Caco-2 (cell line): ENCODE data around the gene KCNK4. TPM values are rescaled to one million over a fixed set of nuclear protein-coding genes. Genes with fewer than 3 reads are reported as not detected.

Experiments
- BruUV-seq: library from RNA; stranded (reverse); fragments of 400-500 nt; replicated peaks from 2 replicates; lab custom pipeline; 2021; lab: Mats Ljungman, UMichigan
- CTCF ChIA-PET: fragments of 300-600 bp; sonication (Branson Sonifier 250); formaldehyde crosslinking; loops from one replicate; lab custom pipeline; 2022; ENCODE audit warnings: antibody characterized with exemption; lab: Charles Lee
- POLR2A ChIA-PET: fragments of 300-600 bp; sonication (Branson Sonifier 250); formaldehyde crosslinking; loops from one replicate; lab custom pipeline; 2022; ENCODE audit warnings: antibody characterized with exemption; lab: Charles Lee
- DNase-seq, 2 experiments: peaks; one replicate each; pipeline versions ENCODE4 v3.0.0 to v3.0.0-alpha.2; 2020 to 2022
- H3K27me3 ChIP-seq: replicated peaks from 2 replicates; pipeline ENCODE4 v1.6.0; 2011; ENCODE audit warnings: low read length; ENCODE audit not compliant: control insufficient read depth, insufficient read depth
- H3K36me3 ChIP-seq: 2 replicates; pipeline ENCODE4 v1.5.1; 2011; ENCODE audit warnings: low read length; ENCODE audit not compliant: control insufficient read depth, insufficient read depth
- H3K4me1 ChIP-seq: fragments of 250-450 bp; sonication (Bioruptor Pico); 2 replicates; pipeline ENCODE4 v1.5.1; 2020; ENCODE audit warnings: mild to moderate bottlenecking
- H3K4me3 ChIP-seq: 2 replicates; pipeline ENCODE4 v1.5.1; 2011; ENCODE audit warnings: low read depth, mild to moderate bottlenecking, control low read depth, low read length
- H3K9me3 ChIP-seq: fragments of 250-450 bp; sonication (Bioruptor Pico); 2 replicates; pipeline ENCODE4 v1.5.1; 2020; ENCODE audit warnings: mild to moderate bottlenecking, moderate library complexity
- H3K27ac Mint-ChIP-seq: one replicate; pipeline ENCODE4 v1.8.0; 2022; ENCODE audit warnings: mixed read lengths; ENCODE audit not compliant: unreplicated experiment
- H3K27me3 Mint-ChIP-seq: one replicate; pipeline ENCODE4 v1.8.0; 2022; ENCODE audit warnings: mixed read lengths; ENCODE audit not compliant: insufficient read depth, unreplicated experiment
- H3K36me3 Mint-ChIP-seq: one replicate; pipeline ENCODE4 v1.8.0; 2022; ENCODE audit warnings: mild to moderate bottlenecking, mixed read lengths; ENCODE audit not compliant: insufficient read depth, unreplicated experiment
- H3K4me1 Mint-ChIP-seq: one replicate; pipeline ENCODE4 v1.8.0; 2022; ENCODE audit warnings: low read depth, mixed read lengths; ENCODE audit not compliant: unreplicated experiment
- H3K4me3 Mint-ChIP-seq: one replicate; pipeline ENCODE4 v1.8.0; 2022; ENCODE audit warnings: mild to moderate bottlenecking, moderate library complexity, mixed read lengths; ENCODE audit not compliant: unreplicated experiment
- H3K9me3 Mint-ChIP-seq: one replicate; pipeline ENCODE4 v1.8.0; 2022; ENCODE audit warnings: mixed read lengths; ENCODE audit not compliant: unreplicated experiment
- CTCF ChIP-seq, 2 experiments: fragments of 200-600 bp in 1 of 2; IDR thresholded peaks; 1 replicate in 1 of 2; 2 replicates in 1 of 2; pipeline versions ENCODE4 v1.5.1 to v1.8.0; 2011 to 2022; ENCODE audit warnings: antibody characterized with exemption in 1 of 2, control low read depth in 1 of 2, inconsistent platforms in 1 of 2, low read depth in 1 of 2, low read length in 1 of 2, mild to moderate bottlenecking in 1 of 2, moderate library complexity in 1 of 2; ENCODE audit not compliant: insufficient read depth in 1 of 2, severe bottlenecking in 1 of 2, unreplicated experiment in 1 of 2
- intact Hi-C: fragments of 100-400 bp; cut with micrococcal nuclease; formaldehyde crosslinking; loops from one replicate; pipeline ENCODE4 v1.10.0; 2022; ENCODE audit not compliant: unreplicated experiment
- total RNA-seq: library from RNA; stranded (reverse); gene quantifications from 2 replicates; pipeline ENCODE4 v1.2.3, GENCODE V29; 2022

KCNK4 gene
- total RNA-seq, 1 experiment from 2014 or later = not detected

- Mint-ChIP-seq H3K36me3 (peaks cover 52% of the 10 kb centered on the region), H3K27ac (peak within 1 kb of the TSS; percentile 90), H3K27me3 (no peaks in the 10 kb centered on the region), H3K4me3 (peak within 1 kb of the TSS; percentile 97), H3K4me1 (peaks cover 20% of the 10 kb centered on the region), H3K9me3 (no peaks in the 10 kb centered on the region)
- BruUV-seq = no TSS peak
- no peaks in the 10 kb centered on the region for H3K27me3 ChIP-seq
- 0 out of 2 replicates have a peak, but pooled peaks cover 3% of the 10 kb centered on the region for H3K36me3 ChIP-seq
- CTCF ChIA-PET = interaction anchor here (0.6 to 1.5 kb wide), 7 partner anchors 10 to 1028 kb away, joined by 3 to 5 read pairs (median 3); partner anchors contain the start of gene NAA40
- intact Hi-C loops = no loop called here
- H3K9me3 ChIP-seq = no peaks in the 10 kb centered on the region
- H3K4me1 ChIP-seq = peaks cover 32% of the 10 kb centered on the region
- no peak for TF ChIP-seq CTCF (IDR thresholded peaks at IDR 0.05; ENCODE audit: insufficient read depth in 1 of 2, low read depth in 1 of 2, low read length in 1 of 2, severe bottlenecking in 1 of 2, unreplicated experiment in 1 of 2)
- peak; percentile 92 to 95 for DNase-seq
- POLR2A ChIA-PET = interaction anchor here (0.5 to 2.0 kb wide), 3 partner anchors 22 to 71 kb away, joined by 3 to 22 read pairs (median 4); partner anchors contain the start of genes PRDX5 and TRMT112
- H3K4me3 ChIP-seq = peak within 1 kb of the TSS; percentile 91
Observed at GRCh38 chr11:64246871-64247728, 44.0 kb upstream of the KCNK4 start, which contains the start of gene PPP1R14B. Gene PPP1R14B, minus strand, starts transcription at chr11:64246943. Its CDS starts 270 bp downstream, at chr11:64246673.

GRCh38 chr11:64247729-64248531, 43.2 kb upstream of the KCNK4 start:
- no peak for TF ChIP-seq CTCF (IDR thresholded peaks at IDR 0.05; ENCODE audit: insufficient read depth in 1 of 2, low read depth in 1 of 2, low read length in 1 of 2, severe bottlenecking in 1 of 2, unreplicated experiment in 1 of 2)
- peaks cover 27% of the 10 kb centered on the region for H3K4me1 ChIP-seq
- no peaks in the 10 kb centered on the region for H3K9me3 ChIP-seq
- H3K4me3 Mint-ChIP-seq = peak overlapping the region; percentile 97
- no peaks in the 10 kb centered on the region for H3K9me3 Mint-ChIP-seq
- no peak overlapping the region for H3K27ac Mint-ChIP-seq
- peaks cover 20% of the 10 kb centered on the region for H3K4me1 Mint-ChIP-seq
- intact Hi-C loops = no loop called here
- ChIA-PET POLR2A (interaction anchor here (2.0 kb wide), 1 partner anchor 21 kb away, joined by 22 read pairs; no protein-coding TSS in a partner anchor), CTCF (interaction anchor here (0.9 kb wide), 1 partner anchor 57 kb away, joined by 3 read pairs; no protein-coding TSS in a partner anchor)
- H3K4me3 ChIP-seq = peak overlapping the region; percentile 91
- H3K27me3 Mint-ChIP-seq = no peaks in the 10 kb centered on the region
- H3K27me3 ChIP-seq = no peaks in the 10 kb centered on the region
- H3K36me3 Mint-ChIP-seq = peaks cover 49% of the 10 kb centered on the region
- 0 out of 2 replicates have a peak, but pooled peaks cover 3% of the 10 kb centered on the region for H3K36me3 ChIP-seq
- BruUV-seq = no TSS peak
- no peak for DNase-seq

- Mint-ChIP-seq H3K4me3 (no peak overlapping the region), H3K4me1 (peaks cover 17% of the 10 kb centered on the region), H3K9me3 (no peaks in the 10 kb centered on the region), H3K27me3 (no peaks in the 10 kb centered on the region), H3K27ac (no peak overlapping the region), H3K36me3 (peaks cover 45% of the 10 kb centered on the region)
- TF ChIP-seq CTCF (IDR thresholded peaks at IDR 0.05; ENCODE audit: insufficient read depth in 1 of 2, low read depth in 1 of 2, low read length in 1 of 2, severe bottlenecking in 1 of 2, unreplicated experiment in 1 of 2) = no peak
- Histone ChIP-seq H3K36me3 (no peaks in the 10 kb centered on the region), H3K4me3 (no peak overlapping the region), H3K27me3 (no peaks in the 10 kb centered on the region), H3K9me3 (no peaks in the 10 kb centered on the region), H3K4me1 (peaks cover 26% of the 10 kb centered on the region)
- ChIA-PET POLR2A (no interaction called here), CTCF (no interaction called here)
- no peak for DNase-seq
- no TSS peak for BruUV-seq
- intact Hi-C loops = no loop called here
Observed at GRCh38 chr11:64248578-64248977, 42.5 kb upstream of the KCNK4 start.
